NCI-H146 (cell line): ENCODE data around the gene DSCAM.
A peak's percentile ranks its signal among the peaks of the same experiment; 100 is the strongest.

Source experiments
- DNase-seq: peaks from one replicate; lab custom pipeline; 2025; lab: John Stamatoyannopoulos, UW

The DSCAM gene

GRCh38 chr21:40707656-40708244 lies 139.2 kb downstream of the DSCAM start:
- DNase-seq, result no peak

DNA sequence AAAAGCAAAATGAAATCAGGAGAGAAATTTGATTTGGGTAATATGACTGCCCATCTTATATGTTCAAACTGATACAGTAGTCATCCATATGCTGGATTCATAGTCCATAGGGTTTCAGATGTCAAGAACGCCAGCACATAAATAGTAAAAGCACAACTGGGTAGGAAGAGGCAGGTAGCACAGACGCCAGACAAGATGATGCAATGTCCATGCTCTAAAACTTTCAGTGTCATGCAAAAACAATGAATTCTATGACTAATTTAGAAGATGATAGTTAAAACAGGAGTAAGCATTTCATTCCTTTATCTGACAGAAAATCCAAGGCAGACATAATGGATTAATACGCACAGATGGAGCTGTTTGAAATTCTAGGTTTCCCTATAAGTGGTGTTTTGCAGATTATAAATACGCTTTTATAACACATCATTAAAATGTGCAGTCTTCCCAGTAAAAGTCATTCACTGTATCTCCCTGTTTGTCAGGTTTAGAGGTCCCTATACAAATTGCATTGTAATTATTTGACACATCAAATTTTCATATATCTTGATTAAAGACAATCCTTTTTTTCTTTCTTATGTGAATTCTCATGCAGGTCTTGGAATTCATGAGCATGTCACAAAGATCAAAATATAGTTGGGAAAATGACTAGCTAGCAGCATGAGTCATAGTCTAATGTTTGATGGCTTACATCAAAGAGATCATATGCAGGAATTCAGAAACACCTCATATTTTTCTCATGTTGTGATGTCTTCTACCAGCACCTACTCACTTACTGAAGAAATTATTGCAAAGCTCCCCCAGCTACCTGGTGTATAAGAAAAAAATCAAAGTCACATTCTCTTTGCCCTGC lies 139.9 kb downstream of the DSCAM start:
- no peak for DNase-seq

DNA sequence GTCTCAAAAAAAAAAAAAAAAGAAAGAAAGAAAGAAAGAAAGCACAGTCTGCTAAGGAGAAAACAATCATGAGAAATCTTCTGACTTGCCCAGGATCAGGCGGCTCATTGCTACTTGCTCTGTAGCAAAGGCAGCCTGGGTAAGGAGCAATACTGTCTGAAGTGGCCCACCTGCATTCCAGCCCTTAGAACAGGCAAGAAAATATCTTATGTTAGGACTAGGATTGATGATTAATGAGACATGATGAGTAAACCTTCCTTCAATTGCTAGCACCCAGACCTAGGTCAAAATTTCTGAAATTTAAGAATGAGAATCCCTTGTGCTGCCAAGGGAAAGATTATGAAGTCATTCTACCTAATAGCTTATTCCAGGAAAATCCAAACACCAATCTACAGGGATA lies 140.8 kb downstream of the DSCAM start:
- DNase-seq, result no peak

DNA sequence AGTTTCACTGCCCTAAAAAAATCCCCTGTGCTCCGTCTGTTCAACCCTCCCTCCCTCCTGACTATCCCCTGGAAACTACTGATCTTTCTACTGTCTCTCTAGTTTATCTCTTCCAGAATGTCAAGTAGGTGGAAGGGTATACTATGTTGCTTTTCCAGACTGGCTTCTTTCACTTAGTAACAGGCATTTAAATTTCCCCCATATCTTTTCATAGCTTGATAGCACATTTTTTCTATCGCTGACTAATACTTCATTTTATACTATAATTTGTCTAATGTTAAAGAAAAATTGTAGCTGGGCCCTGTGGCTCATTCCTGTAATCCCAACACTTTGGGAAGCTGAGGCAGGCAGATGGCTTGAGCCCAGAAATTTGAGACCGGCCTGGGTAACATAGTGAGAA lies 142.8 kb downstream of the DSCAM start:
- no peak for DNase-seq

DNA sequence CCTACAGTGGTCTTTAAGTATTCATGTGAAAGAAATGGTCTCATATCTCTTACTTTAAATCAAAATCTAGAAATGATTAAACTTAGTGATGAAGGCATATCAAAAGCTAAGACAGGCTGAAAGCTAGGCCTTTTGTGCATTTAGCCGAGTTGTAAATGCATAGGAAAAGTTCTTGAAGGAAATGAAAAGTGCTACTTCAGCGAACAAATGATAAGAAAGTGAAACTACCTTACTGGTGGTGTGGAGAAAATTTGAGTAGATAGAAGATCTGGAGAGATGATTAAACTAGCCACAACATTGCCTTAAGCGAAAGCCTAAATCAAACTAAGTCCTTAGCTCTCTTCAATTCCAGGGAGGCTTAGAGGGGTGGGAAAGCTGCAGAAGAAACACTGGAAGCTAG lies 147.6 kb downstream of the DSCAM start:
- DNase-seq, result no peak

DNA sequence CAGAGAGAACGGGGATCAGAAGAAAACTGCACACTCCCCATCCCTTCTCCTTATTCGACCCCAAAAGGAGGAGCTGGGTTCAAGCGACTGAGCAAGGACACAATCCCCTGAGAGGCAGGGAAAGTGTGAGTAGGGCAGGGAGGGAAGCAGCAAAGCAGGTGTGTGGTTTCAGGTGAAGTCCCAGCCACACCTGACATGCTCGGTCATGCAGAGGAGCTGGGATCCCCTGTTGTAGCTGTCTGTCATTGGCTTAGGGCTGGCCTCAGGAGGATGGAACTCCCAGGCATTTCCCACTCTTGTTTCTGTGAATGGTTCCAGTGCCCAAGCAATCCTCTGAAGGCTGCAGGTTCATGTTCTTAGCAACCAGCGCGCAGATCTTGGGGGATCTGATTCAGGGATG lies 150.7 kb downstream of the DSCAM start:
- DNase-seq, result no peak

- DNase-seq, result no peak
These were observed 157.1 kb downstream of the DSCAM start for GRCh38 chr21:40689840-40690360.

DNA sequence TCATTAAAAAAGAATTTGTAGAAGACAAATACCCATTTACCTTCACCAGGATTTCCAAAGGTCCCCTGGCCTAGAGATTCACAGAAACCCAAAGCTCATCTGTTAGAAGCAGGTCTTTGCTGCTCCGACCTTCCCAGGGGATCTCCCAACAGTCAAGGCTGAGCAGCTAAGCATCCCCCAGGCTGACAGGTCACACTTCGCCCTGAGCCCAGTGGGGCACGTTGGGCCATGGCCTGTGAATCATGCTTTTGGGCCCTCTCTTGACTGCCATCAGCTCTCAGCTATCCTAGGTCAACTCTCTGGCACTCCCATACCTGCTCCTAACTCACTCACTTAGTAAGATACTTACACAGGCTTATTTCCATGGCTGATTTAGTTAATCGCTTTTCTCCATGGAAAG lies 157.7 kb downstream of the DSCAM start:
- no peak for DNase-seq

GRCh38 chr21:40688106-40688864 lies 158.7 kb downstream of the DSCAM start:
- no peak for DNase-seq

GRCh38 chr21:40687625-40688024 lies 159.3 kb downstream of the DSCAM start:
- DNase-seq, result no peak

- no peak for DNase-seq
These were observed 160.4 kb downstream of the DSCAM start for GRCh38 chr21:40686526-40686925.

DNA sequence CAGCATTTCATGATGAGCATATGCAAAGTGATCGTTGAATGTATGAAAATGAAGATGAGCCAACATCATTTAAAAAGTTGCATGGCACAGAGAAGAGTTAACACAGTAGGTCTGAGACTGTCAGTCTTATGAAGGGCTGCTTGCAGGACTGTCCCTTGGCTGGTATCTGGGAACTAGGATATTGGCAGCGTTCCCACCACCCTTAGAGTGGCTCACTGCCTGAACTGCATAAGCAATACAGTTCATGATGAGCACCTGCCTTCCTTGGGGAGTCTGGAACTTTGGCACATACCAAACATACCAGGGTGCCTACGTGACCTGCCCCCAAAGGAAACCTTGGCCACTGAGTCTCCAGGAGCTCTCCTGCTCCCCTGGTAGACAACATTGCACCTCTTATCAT lies 161.8 kb downstream of the DSCAM start:
- DNase-seq, result no peak

DNA sequence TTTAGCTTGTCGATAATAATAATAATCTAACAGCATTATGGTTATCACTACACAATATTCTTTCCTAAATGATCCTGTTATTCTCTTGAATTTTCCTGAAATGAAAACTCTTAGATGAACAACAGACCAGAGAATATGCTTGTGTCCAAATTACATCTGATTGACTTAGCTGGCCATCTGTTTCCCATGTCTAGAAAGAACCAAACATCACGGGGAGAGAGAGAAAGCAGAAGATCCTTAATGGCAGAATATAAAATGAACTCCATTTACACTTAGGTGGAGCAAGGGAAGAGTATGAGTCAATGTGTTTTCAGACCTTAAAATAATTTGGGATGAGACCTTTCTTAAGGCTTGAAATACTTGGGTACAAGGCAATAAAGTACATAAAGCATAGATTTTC lies 162.2 kb downstream of the DSCAM start:
- DNase-seq, result no peak

DNA sequence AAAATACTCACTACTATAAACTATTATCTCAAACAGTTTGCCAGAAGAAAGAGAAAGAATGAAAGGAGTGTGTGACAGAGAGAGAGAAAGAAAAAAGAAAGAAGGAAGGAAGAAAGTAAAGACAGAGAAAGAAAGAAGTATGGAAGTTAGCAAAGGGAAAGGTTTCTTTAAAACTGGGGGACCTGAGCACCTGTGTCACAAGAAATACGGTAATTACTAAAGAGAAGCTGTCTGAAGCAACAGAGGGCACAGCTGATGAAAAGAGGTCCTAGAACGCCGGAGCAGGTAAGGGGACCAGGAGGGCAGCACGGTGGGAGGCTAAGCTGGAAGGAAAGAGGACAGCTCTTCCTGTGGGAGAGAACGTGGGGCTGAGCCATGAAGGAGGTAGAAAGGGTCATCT lies 163.6 kb downstream of the DSCAM start:
- DNase-seq, result no peak

DNA sequence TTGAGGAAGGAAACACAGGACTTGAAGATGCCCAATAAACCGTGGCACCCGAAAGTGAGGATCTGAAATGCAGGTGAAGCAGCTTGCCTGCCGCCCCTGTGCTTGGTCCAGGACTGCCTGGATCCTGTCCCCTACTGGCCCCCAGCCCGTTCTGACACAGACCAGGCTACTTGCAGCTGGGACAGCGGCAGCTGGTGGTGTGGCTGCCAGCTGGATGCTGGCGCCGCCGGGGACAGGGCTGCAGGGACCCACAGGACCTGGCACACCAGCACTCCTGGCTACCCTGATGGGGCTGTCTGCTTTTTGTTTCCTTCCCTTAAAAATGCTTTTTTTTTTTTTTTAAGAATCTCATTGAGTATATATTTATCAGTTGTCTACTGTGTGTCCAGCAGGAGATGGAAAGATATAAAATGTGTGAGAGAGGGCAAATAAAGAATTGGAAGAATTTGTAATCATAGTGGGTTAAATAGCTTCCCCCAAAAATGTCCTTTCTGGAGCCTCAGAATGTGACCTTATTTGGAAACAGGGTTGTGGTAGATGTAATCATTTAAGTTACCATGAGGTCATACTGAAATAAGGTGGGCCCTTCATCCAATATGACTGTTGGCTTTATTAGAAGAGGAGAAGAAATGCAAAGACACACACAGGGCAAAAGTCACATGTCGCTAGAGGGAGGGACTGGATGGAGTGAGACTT lies 165.6 kb downstream of the DSCAM start:
- DNase-seq, result no peak

DNA sequence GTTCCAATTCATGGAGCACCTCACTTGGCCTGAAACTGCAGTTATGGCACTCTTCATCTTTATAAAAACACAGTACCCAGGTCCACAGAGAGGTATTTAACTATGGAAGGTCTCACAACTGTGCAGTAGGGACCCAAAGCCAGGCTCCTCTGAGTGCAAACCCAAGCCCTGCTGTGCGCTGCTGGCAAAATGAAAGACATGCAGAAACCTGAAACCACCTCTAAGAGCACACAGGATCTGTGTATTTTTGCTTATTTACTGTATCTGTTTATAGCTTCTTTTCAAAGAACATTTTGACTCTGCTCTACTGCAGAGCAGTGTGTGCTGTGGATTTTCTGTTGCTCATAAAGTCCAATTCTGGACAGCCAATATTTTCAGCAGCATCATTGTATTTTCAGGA lies 166.6 kb downstream of the DSCAM start:
- DNase-seq, result no peak

- no peak for DNase-seq
These were observed 168.2 kb downstream of the DSCAM start for GRCh38 chr21:40678681-40679284.

GRCh38 chr21:40675017-40675416 lies 171.9 kb downstream of the DSCAM start:
- peak; percentile 15 for DNase-seq

DNA sequence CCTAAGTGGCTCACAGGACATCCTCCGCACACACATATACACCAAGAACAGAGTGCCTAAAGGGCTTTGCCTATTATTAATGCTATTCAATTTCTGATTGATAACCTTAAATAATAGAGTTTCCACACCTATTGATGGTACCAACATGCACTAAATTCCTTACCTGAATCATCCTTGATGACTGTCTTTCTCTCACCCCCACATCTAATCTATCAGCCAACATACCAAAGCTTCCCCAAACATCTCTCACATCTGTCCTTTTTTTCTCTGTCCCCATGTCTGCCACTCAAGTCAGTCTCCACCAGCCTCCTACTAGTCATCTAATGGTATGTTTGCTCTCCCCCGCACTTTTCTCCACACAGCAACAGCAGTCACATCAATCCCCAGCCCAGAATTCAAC lies 174.4 kb downstream of the DSCAM start:
- DNase-seq, result no peak

DNA sequence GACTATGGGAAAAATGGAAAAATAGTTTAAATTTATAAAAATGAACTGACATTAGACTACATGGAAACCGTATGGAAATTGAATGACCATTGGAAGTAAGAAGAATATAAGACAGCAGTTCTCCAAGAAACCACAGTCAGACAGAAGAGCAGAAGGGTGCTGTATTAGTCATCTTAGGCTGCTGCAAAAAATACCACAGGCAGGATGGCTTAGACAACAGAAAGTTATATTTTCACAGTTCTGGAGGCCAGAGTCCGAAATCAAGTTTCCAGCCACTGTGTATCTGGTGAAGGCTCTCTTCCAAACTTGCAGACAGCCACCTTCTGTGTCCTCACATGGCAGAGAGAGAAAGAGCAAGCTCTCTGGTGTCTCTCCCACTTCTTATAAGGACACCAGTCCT lies 175.2 kb downstream of the DSCAM start:
- DNase-seq, result no peak

GRCh38 chr21:40668555-40669275 lies 178.2 kb downstream of the DSCAM start:
- no peak for DNase-seq
